PC-9 (cell line): Measurements from ENCODE around the gene ITGAX. TPM values are rescaled to one million over a fixed set of nuclear protein-coding genes. Genes with fewer than 3 reads are reported as not detected.

ENCODE experiments used
- BruUV-seq: library from RNA; stranded (reverse); fragments of 400-500 nt; replicated peaks from 2 replicates; lab custom pipeline; 2021; lab: Mats Ljungman, UMichigan
- CTCF ChIA-PET: fragments of 300-600 bp; sonication (Branson Sonifier 250); formaldehyde crosslinking; loops from one replicate; lab custom pipeline; 2022; ENCODE audit warnings: antibody characterized with exemption; lab: Charles Lee
- POLR2A ChIA-PET: fragments of 300-600 bp; sonication (Branson Sonifier 250); formaldehyde crosslinking; loops from one replicate; lab custom pipeline; 2022; ENCODE audit warnings: antibody characterized with exemption; ENCODE audit not compliant: unreplicated experiment; lab: Charles Lee
- DNase-seq, 2 experiments: peaks; one replicate each; pipeline versions ENCODE4 v3.0.0 to v3.0.0-alpha.2; 2015 to 2022; ENCODE audit warnings: mixed read lengths in 1 of 2
- H2AFZ ChIP-seq: fragments of 200-600 bp; sonication (generic); 2 replicates; pipeline ENCODE4 v1.8.1; 2017; ENCODE audit warnings: antibody characterized with exemption
- H3F3A ChIP-seq: fragments of 200-600 bp; sonication (generic); 2 replicates; pipeline ENCODE4 v1.8.1; 2017; ENCODE audit warnings: antibody characterized with exemption, mild to moderate bottlenecking, low read depth; ENCODE audit not compliant: insufficient read depth
- H3K27ac ChIP-seq: fragments of 200-600 bp; sonication (generic); 2 replicates; pipeline ENCODE4 v1.6.1; 2016; ENCODE audit warnings: mixed run types
- H3K27me3 ChIP-seq: fragments of 200-600 bp; sonication (generic); 2 replicates; pipeline ENCODE4 v1.6.1; 2016; ENCODE audit warnings: low read depth, mixed run types; ENCODE audit not compliant: insufficient read depth
- H3K36me3 ChIP-seq: fragments of 200-600 bp; sonication (generic); 2 replicates; pipeline ENCODE4 v1.6.1; 2016; ENCODE audit warnings: low read depth, mixed run types
- H3K4me1 ChIP-seq: fragments of 200-600 bp; sonication (generic); replicated peaks from 2 replicates; pipeline ENCODE4 v1.6.1; 2016; ENCODE audit warnings: mixed run types; ENCODE audit not compliant: insufficient read depth
- H3K4me2 ChIP-seq: fragments of 200-600 bp; sonication (generic); 2 replicates; pipeline ENCODE4 v1.6.1; 2017; ENCODE audit warnings: mixed run types
- H3K4me3 ChIP-seq: fragments of 200-600 bp; sonication (generic); 2 replicates; pipeline ENCODE4 v1.6.1; 2016; ENCODE audit warnings: mixed run types
- H3K79me2 ChIP-seq: fragments of 200-600 bp; sonication (generic); 2 replicates; pipeline ENCODE4 v1.6.1; 2017; ENCODE audit warnings: low read depth, mixed run types
- H3K9me2 ChIP-seq: fragments of 200-600 bp; sonication (generic); 2 replicates; pipeline ENCODE4 v1.8.1; 2017; ENCODE audit warnings: mild to moderate bottlenecking; ENCODE audit not compliant: insufficient read depth
- H3K9me3 ChIP-seq: fragments of 200-600 bp; sonication (generic); 2 replicates; pipeline ENCODE4 v1.8.1; 2016; ENCODE audit warnings: low read depth; ENCODE audit not compliant: insufficient read depth
- H4K20me1 ChIP-seq: fragments of 200-600 bp; sonication (generic); 2 replicates; pipeline ENCODE4 v1.8.1; 2017; ENCODE audit not compliant: insufficient read depth
- CTCF ChIP-seq: fragments of 200-600 bp; sonication (generic); conservative IDR thresholded peaks from 2 replicates; pipeline ENCODE4 v1.6.1; 2017; ENCODE audit warnings: mixed run types, antibody characterized with exemption, mild to moderate bottlenecking, moderate library complexity
- EZH2 ChIP-seq: fragments of 200-600 bp; sonication (generic); IDR thresholded peaks from 2 replicates; pipeline ENCODE4 v1.8.0; 2017; ENCODE audit warnings: antibody characterized with exemption, low read depth
- intact Hi-C: fragments of 100-400 bp; cut with micrococcal nuclease; formaldehyde crosslinking; loops from one replicate; pipeline ENCODE4 v1.10.0; 2022; ENCODE audit not compliant: unreplicated experiment
- total RNA-seq: library from RNA; stranded (reverse); gene quantifications from 2 replicates; pipeline ENCODE4 v1.2.3, GENCODE V29; 2021

Gene ITGAX
- total RNA-seq, 1 experiment from 2014 or later = 1.1 TPM

DNA sequence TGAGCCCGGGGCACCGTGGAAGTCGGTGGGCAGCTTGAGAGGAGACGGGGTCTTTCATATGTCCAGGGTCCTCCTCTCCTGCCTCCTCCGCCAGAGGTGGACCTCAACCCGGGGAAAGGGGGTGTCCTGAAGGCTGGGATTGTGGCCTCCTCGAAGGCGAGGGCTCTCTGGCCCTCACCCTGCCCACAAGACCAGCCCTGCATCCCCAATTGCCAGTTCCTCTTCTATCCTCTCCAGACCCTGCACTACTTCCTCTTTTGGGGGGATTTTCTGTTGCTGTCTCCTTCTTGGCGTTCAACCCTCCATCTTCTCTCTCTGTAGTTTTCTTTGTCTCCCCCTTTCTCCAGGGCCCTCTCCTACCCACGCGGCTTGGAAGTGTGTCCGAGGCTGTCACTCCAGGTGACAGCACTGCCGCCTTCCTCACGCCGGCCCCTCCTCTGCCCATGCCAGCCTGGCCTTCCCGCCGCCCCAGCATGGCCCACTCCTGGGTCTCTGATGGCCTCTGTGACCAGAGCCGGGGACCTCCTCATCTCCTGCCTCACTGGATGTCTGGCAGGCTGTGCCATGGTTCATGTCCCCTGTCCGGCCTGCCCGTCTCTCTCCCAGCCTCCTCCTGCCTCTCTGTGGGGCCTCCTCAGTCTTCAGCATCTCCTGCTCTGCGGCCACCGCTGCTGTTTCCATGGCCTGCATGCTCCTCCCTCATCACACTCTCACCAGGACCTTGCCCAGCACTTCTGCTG lies 2.4 kb upstream of the ITGAX start:
- TF ChIP-seq EZH2 (no peak), CTCF (no peak)
- Histone ChIP-seq H3K4me3 (no peak overlapping the region), H4K20me1 (no peaks in the 10 kb centered on the region), H3K27ac (no peak overlapping the region), H3K36me3 (no peaks in the 10 kb centered on the region), H2AFZ (no peak overlapping the region), H3K9me2 (no peaks in the 10 kb centered on the region), H3K9me3 (no peaks in the 10 kb centered on the region), H3K4me2 (no peak overlapping the region), H3K4me1 (peaks cover 8% of the 10 kb centered on the region; the same call in 1 of the 2 replicates), H3K27me3 (peaks cover 14% of the 10 kb centered on the region), H3F3A (0 out of 2 replicates have a peak, but pooled peaks cover 5% of the 10 kb centered on the region), H3K79me2 (no peaks in the 10 kb centered on the region)
- POLR2A ChIA-PET = no interaction called here
- CTCF ChIA-PET = no interaction called here
- DNase-seq = no peak
- BruUV-seq = no TSS peak
- intact Hi-C loops = loop anchor here (1.0 kb wide), 1 partner anchor 31 kb away; no protein-coding TSS in a partner anchor

GRCh38 chr16:31355431-31356100 lies 590 bp downstream of the ITGAX start:
- Histone ChIP-seq H3K36me3 (no peaks in the 10 kb centered on the region), H3K27ac (no peak overlapping the region), H3K9me3 (no peaks in the 10 kb centered on the region), H3K79me2 (no peaks in the 10 kb centered on the region), H2AFZ (no peak overlapping the region), H4K20me1 (no peaks in the 10 kb centered on the region), H3F3A (0 out of 2 replicates have a peak, but pooled peaks cover 5% of the 10 kb centered on the region), H3K27me3 (peaks cover 9% of the 10 kb centered on the region), H3K4me3 (no peak overlapping the region), H3K9me2 (no peaks in the 10 kb centered on the region), H3K4me2 (peak overlapping the region; percentile 51; the same call in 1 of the 2 replicates), H3K4me1 (peaks cover 8% of the 10 kb centered on the region; the same call in 1 of the 2 replicates)
- ChIA-PET POLR2A (no interaction called here), CTCF (no interaction called here)
- DNase-seq = no peak
- BruUV-seq = TSS peak; percentile 52
- intact Hi-C loops = no loop called here
- no peak for TF ChIP-seq CTCF
- TF ChIP-seq EZH2 = no peak

GRCh38 chr16:31356566-31357323 lies 1.8 kb downstream of the ITGAX start:
- 0 out of 2 replicates have a peak, but pooled peaks cover 5% of the 10 kb centered on the region for H3F3A ChIP-seq
- no peaks in the 10 kb centered on the region for H4K20me1 ChIP-seq
- no peaks in the 10 kb centered on the region for H3K9me3 ChIP-seq
- no peak overlapping the region for H3K4me3 ChIP-seq
- intact Hi-C loops = no loop called here
- DNase-seq = no peak
- peaks cover 8% of the 10 kb centered on the region; the same call in 1 of the 2 replicates for H3K4me1 ChIP-seq
- H3K9me2 ChIP-seq = no peaks in the 10 kb centered on the region
- no TSS peak for BruUV-seq
- no peak overlapping the region for H3K4me2 ChIP-seq
- ChIA-PET POLR2A (no interaction called here), CTCF (no interaction called here)
- H3K36me3 ChIP-seq = no peaks in the 10 kb centered on the region
- TF ChIP-seq CTCF (no peak), EZH2 (no peak)
- no peak overlapping the region for H2AFZ ChIP-seq
- H3K27me3 ChIP-seq = peaks cover 14% of the 10 kb centered on the region; the same call in 1 of the 2 replicates
- no peaks in the 10 kb centered on the region for H3K79me2 ChIP-seq
- no peak overlapping the region for H3K27ac ChIP-seq
